Hepatocyte (in vitro differentiated cells): Measurements from ENCODE around the gene RUNX1. TPM values are rescaled to one million over a fixed set of nuclear protein-coding genes. Genes with fewer than 3 reads are reported as not detected.

Experiments used
- DNase-seq: peaks from one replicate; pipeline ENCODE4 v3.0.0-alpha.2; 2016; ENCODE audit warnings: low spot score
- H2AFZ ChIP-seq: fragments of 200-600 bp; sonication (generic); 2 replicates; pipeline ENCODE4 v1.6.0; 2016; ENCODE audit warnings: antibody characterized with exemption, mild to moderate bottlenecking
- H3K27ac ChIP-seq: fragments of 200-600 bp; sonication (generic); 2 replicates; pipeline ENCODE4 v1.5.1; 2016; ENCODE audit warnings: mild to moderate bottlenecking
- H3K27me3 ChIP-seq: fragments of 200-600 bp; sonication (generic); 2 replicates; pipeline ENCODE4 v1.6.1; 2016
- H3K36me3 ChIP-seq: fragments of 200-600 bp; sonication (generic); replicated peaks from 2 replicates; pipeline ENCODE4 v1.5.1; 2016; ENCODE audit warnings: low read depth; ENCODE audit not compliant: insufficient read depth
- H3K4me1 ChIP-seq: fragments of 200-600 bp; sonication (generic); 2 replicates; pipeline ENCODE4 v1.5.1; 2016; ENCODE audit warnings: mild to moderate bottlenecking, moderate library complexity; ENCODE audit not compliant: insufficient read depth
- H3K4me2 ChIP-seq: fragments of 200-600 bp; sonication (generic); 2 replicates; pipeline ENCODE4 v1.6.0; 2016
- H3K4me3 ChIP-seq: fragments of 200-600 bp; sonication (generic); 2 replicates; pipeline ENCODE4 v1.5.1; 2016; ENCODE audit warnings: mild to moderate bottlenecking
- H3K79me2 ChIP-seq: fragments of 200-600 bp; sonication (generic); 2 replicates; pipeline ENCODE4 v1.6.0; 2017; ENCODE audit warnings: mild to moderate bottlenecking
- H3K9me2 ChIP-seq: fragments of 200-600 bp; sonication (generic); replicated peaks from 2 replicates; pipeline ENCODE4 v1.6.0; 2017; ENCODE audit warnings: mild to moderate bottlenecking; ENCODE audit not compliant: insufficient read depth
- H3K9me3 ChIP-seq: fragments of 200-600 bp; sonication (generic); 2 replicates; pipeline ENCODE4 v1.5.1; 2016; ENCODE audit warnings: low read depth, mild to moderate bottlenecking
- H4K20me1 ChIP-seq: fragments of 200-600 bp; sonication (generic); 2 replicates; pipeline ENCODE4 v1.6.0; 2016; ENCODE audit warnings: mild to moderate bottlenecking; ENCODE audit not compliant: insufficient read depth, poor library complexity, severe bottlenecking
- CTCF ChIP-seq: fragments of 200-600 bp; sonication (generic); IDR thresholded peaks from 2 replicates; pipeline ENCODE4 v1.5.1; 2016; ENCODE audit warnings: antibody characterized with exemption, mild to moderate bottlenecking; ENCODE audit not compliant: poor library complexity
- EZH2 ChIP-seq: fragments of 200-600 bp; sonication (generic); IDR thresholded peaks from 2 replicates; pipeline ENCODE4 v1.6.1; 2016; ENCODE audit warnings: antibody characterized with exemption, mild to moderate bottlenecking, borderline replicate concordance
- EZH2phosphoT487 ChIP-seq: fragments of 200-600 bp; sonication (generic); IDR thresholded peaks from one replicate; pipeline ENCODE4 v1.6.1; 2018; ENCODE audit warnings: antibody characterized with exemption, mild to moderate bottlenecking, low read depth, moderate library complexity; ENCODE audit not compliant: unreplicated experiment, severe bottlenecking
- WGBS: methylation state at CpG from one replicate; pipeline ENCODE4 v1.1.6; 2016; ENCODE audit warnings: low lambda C conversion rate; ENCODE audit errors: missing lambda C conversion rate; 5-methylcytosine and 5-hydroxymethylcytosine counted together
- polyA plus RNA-seq: library from polyadenylated mRNA; unstranded; fragments of >200 nt; fragmentation: Nextera tagmentation; extraction: Ambion mirVana; gene quantifications from 2 replicates; pipeline ENCODE4 v1.2.1, GENCODE V29; 2016
- total RNA-seq: library from RNA; depleted of rRNA; stranded (reverse); fragments of >200 nt; gene quantifications from 2 replicates; pipeline ENCODE4 v1.2.3, GENCODE V29; 2014

Gene RUNX1
- total and polyA plus RNA-seq, 2 experiments from 2014 or later: 8.5 to 10.9 TPM

- no peak overlapping the region for H3K4me3 ChIP-seq
- peak overlapping the region; percentile 63 for H3K27ac ChIP-seq
- H3K79me2 ChIP-seq: no peaks in the 10 kb centered on the region
- H4K20me1 ChIP-seq: no peaks in the 10 kb centered on the region
- H3K4me2 ChIP-seq: peak overlapping the region; percentile 58
- no peaks in the 10 kb centered on the region for H3K9me2 ChIP-seq
- DNase-seq: no peak
- no peaks in the 10 kb centered on the region for H3K36me3 ChIP-seq
- TF ChIP-seq EZH2phosphoT487: no peak
- no peak for TF ChIP-seq EZH2
- TF ChIP-seq CTCF: no peak
- no peak overlapping the region for H2AFZ ChIP-seq
- no peaks in the 10 kb centered on the region for H3K27me3 ChIP-seq
- peaks cover 16% of the 10 kb centered on the region for H3K4me1 ChIP-seq
- no peaks in the 10 kb centered on the region for H3K9me3 ChIP-seq
- WGBS: 56% methylated on average over 11 of the region's 11 CpGs
Observed at GRCh38 chr21:34936371-34936789, 112.7 kb downstream of the RUNX1 start.

- TF ChIP-seq CTCF (no peak), EZH2 (no peak), EZH2phosphoT487 (no peak)
- H3K4me2 ChIP-seq: peak overlapping the region; percentile 58
- H3K27me3 ChIP-seq: no peaks in the 10 kb centered on the region
- 72% methylated on average over 4 of the region's 4 CpGs for WGBS
- H3K4me1 ChIP-seq: peaks cover 16% of the 10 kb centered on the region
- H2AFZ ChIP-seq: no peak overlapping the region
- no peaks in the 10 kb centered on the region for H3K36me3 ChIP-seq
- DNase-seq: no peak
- H3K9me3 ChIP-seq: no peaks in the 10 kb centered on the region
- H3K27ac ChIP-seq: peak overlapping the region; percentile 63
- H3K79me2 ChIP-seq: no peaks in the 10 kb centered on the region
- no peaks in the 10 kb centered on the region for H3K9me2 ChIP-seq
- no peaks in the 10 kb centered on the region for H4K20me1 ChIP-seq
- H3K4me3 ChIP-seq: no peak overlapping the region
Observed at GRCh38 chr21:34935898-34936297, 113.2 kb downstream of the RUNX1 start.

GRCh38 chr21:34935452-34935851, 113.7 kb downstream of the RUNX1 start:
- no peak for DNase-seq
- Histone ChIP-seq H3K4me3 (no peak overlapping the region), H3K36me3 (no peaks in the 10 kb centered on the region), H3K27ac (no peak overlapping the region), H3K4me1 (peaks cover 16% of the 10 kb centered on the region), H3K4me2 (peak overlapping the region; percentile 58), H2AFZ (no peak overlapping the region), H3K79me2 (no peaks in the 10 kb centered on the region), H3K27me3 (no peaks in the 10 kb centered on the region), H3K9me2 (no peaks in the 10 kb centered on the region), H3K9me3 (no peaks in the 10 kb centered on the region), H4K20me1 (no peaks in the 10 kb centered on the region)
- TF ChIP-seq CTCF: no peak
- no peak for TF ChIP-seq EZH2
- no peak for TF ChIP-seq EZH2phosphoT487
- 100% methylated on average over 1 of the region's 1 CpG for WGBS

- Histone ChIP-seq H3K36me3 (no peaks in the 10 kb centered on the region), H3K4me2 (no peak overlapping the region), H3K9me2 (no peaks in the 10 kb centered on the region), H2AFZ (no peak overlapping the region), H3K79me2 (no peaks in the 10 kb centered on the region), H3K4me1 (peaks cover 16% of the 10 kb centered on the region), H3K27me3 (no peaks in the 10 kb centered on the region), H3K27ac (no peak overlapping the region), H4K20me1 (no peaks in the 10 kb centered on the region), H3K4me3 (no peak overlapping the region), H3K9me3 (no peaks in the 10 kb centered on the region)
- WGBS: 87% methylated on average over 2 of the region's 2 CpGs
- TF ChIP-seq EZH2phosphoT487: no peak
- no peak for TF ChIP-seq CTCF
- no peak for TF ChIP-seq EZH2
- no peak for DNase-seq
Observed at GRCh38 chr21:34934350-34934749, 114.8 kb downstream of the RUNX1 start.
